Thoracic aorta (tissue), 2 donors: ENCODE results near the gene SCRN3. TPM values are rescaled to one million over a fixed set of nuclear protein-coding genes. Genes with fewer than 3 reads are reported as not detected.
"Not testable (repeated sequence)": the region's sequence is repeated elsewhere in the genome, so short reads cannot be mapped to it uniquely, and the experiment has no call there.

Experiments used
- ATAC-seq: fragments of 150-250 bp; one replicate; pipeline ENCODE4 v1.8.0; 2017; ENCODE audit warnings: low read depth; ENCODE audit not compliant: insufficient number of reproducible peaks, low FRiP score
- DNase-seq: peaks from one replicate; pipeline ENCODE4 v3.0.0-alpha.2; 2020; ENCODE audit warnings: low spot score
- H3K27ac ChIP-seq, 2 donors: fragments of 200-600 bp; sonication (generic); 1 replicate in 1 of 2; 2 replicates in 1 of 2; pipeline ENCODE4 v1.5.1; 2016; ENCODE audit warnings: mild to moderate bottlenecking in 2 of 2, moderate library complexity in 2 of 2
- H3K27me3 ChIP-seq: fragments of 200-600 bp; sonication (generic); replicated peaks from 2 replicates; pipeline ENCODE4 v1.6.0; 2016; ENCODE audit warnings: mild to moderate bottlenecking; ENCODE audit not compliant: insufficient read depth
- H3K36me3 ChIP-seq: fragments of 200-600 bp; sonication (generic); one replicate; pipeline ENCODE4 v1.5.1; 2016
- H3K4me1 ChIP-seq, 2 donors: fragments of 200-600 bp; sonication (generic); 1 replicate in 1 of 2; 2 replicates in 1 of 2; pipeline versions ENCODE4 v1.5.1 to v1.6.0; 2016; ENCODE audit warnings: low read depth in 2 of 2, mild to moderate bottlenecking in 1 of 2; ENCODE audit not compliant: control insufficient read depth in 1 of 2
- H3K4me3 ChIP-seq: fragments of 200-600 bp; sonication (generic); 2 replicates; pipeline ENCODE4 v1.5.1; 2016; ENCODE audit warnings: mild to moderate bottlenecking
- H3K9me3 ChIP-seq: fragments of 200-600 bp; sonication (generic); 2 replicates; pipeline ENCODE4 v1.5.1; 2016
- CTCF ChIP-seq: fragments of 200-600 bp; sonication (generic); IDR thresholded peaks from one replicate; pipeline ENCODE4 v1.5.1; 2019; ENCODE audit warnings: antibody characterized with exemption
- total RNA-seq, 2 donors: library from RNA; depleted of rRNA; stranded (reverse); fragments of >200 nt; gene quantifications; one replicate each; pipeline versions ENCODE4 v1.1.0 to v1.2.3, GENCODE V29; 2016

Gene SCRN3
- total RNA-seq, 2 donors from 2014 or later: 10.6 to 25.0 TPM

DNA sequence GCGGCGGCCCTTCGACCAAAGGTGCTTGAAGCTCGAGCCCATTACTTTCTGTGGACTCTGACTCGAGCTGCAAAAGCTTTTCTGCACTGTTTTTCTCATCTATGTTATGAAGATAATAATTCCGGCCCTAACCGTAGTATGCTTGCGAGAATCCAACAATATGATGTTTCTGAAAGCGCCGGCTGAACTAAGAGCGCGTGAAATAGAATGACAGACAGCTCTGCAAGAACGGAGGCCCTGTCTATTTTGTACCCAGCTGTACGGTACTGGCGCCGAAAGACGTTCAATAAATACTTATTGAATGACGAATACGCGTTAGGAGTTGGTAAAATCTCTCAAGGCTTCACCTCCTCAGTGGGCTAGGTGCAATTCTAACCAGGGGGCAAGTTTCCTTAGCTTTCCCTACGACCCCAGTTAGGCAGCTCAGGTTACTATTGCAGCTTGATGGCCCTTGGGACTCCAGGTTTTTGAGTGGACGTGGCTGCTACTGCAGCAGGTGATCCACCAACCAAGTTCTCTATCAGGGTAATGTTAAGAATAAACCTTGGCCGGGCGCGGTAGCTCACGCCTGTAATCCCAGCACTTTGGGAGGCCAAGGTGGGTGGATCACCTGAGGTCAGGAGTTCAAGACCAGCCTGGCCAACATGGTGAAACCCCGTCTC is 570 bp downstream of the SCRN3 start:
- DNase-seq: no peak
- H3K4me1 ChIP-seq: peaks cover 22 to 34% of the 10 kb centered on the region in 2 donors
- peak overlapping the region; percentile 66 to 68 for H3K27ac ChIP-seq
- H3K36me3 ChIP-seq: no peaks in the 10 kb centered on the region
- no peaks in the 10 kb centered on the region for H3K27me3 ChIP-seq
- no peaks in the 10 kb centered on the region for H3K9me3 ChIP-seq
- TF ChIP-seq CTCF: no peak
- peak overlapping the region; percentile 78 for H3K4me3 ChIP-seq
- ATAC-seq: no peak

GRCh38 chr2:174397773-174398172 is 2.2 kb downstream of the SCRN3 start:
- H3K9me3 ChIP-seq: no peaks in the 10 kb centered on the region
- H3K4me1 ChIP-seq: peaks cover 22 to 29% of the 10 kb centered on the region in 2 donors
- no peak for TF ChIP-seq CTCF
- H3K27ac ChIP-seq: no peak overlapping the region
- no peaks in the 10 kb centered on the region for H3K27me3 ChIP-seq
- H3K4me3 ChIP-seq: no peak overlapping the region
- DNase-seq (no peak), ATAC-seq (no peak)
- peaks cover 3% of the 10 kb centered on the region for H3K36me3 ChIP-seq

GRCh38 chr2:174399171-174399570 is 3.6 kb downstream of the SCRN3 start:
- DNase-seq: no peak
- no peak overlapping the region for H3K27ac ChIP-seq
- ATAC-seq: no peak
- no peaks in the 10 kb centered on the region for H3K9me3 ChIP-seq
- no peak overlapping the region for H3K4me3 ChIP-seq
- peaks cover 10 to 15% of the 10 kb centered on the region in 2 donors for H3K4me1 ChIP-seq
- TF ChIP-seq CTCF: no peak
- no peaks in the 10 kb centered on the region for H3K27me3 ChIP-seq
- H3K36me3 ChIP-seq: peaks cover 3% of the 10 kb centered on the region

- no peak overlapping the region for H3K27ac ChIP-seq
- H3K27me3 ChIP-seq: no peaks in the 10 kb centered on the region
- peaks cover 6 to 8% of the 10 kb centered on the region in 2 donors for H3K4me1 ChIP-seq
- H3K4me3 ChIP-seq: no peak overlapping the region
- no peak for ATAC-seq
- TF ChIP-seq CTCF: no peak
- peaks cover 3% of the 10 kb centered on the region for H3K36me3 ChIP-seq
- no peaks in the 10 kb centered on the region for H3K9me3 ChIP-seq
- no peak for DNase-seq
These were observed 5.3 kb downstream of the SCRN3 start for GRCh38 chr2:174400853-174401252.

GRCh38 chr2:174403628-174404027 is 8.1 kb downstream of the SCRN3 start:
- H3K4me1 ChIP-seq: no peaks in the 10 kb centered on the region
- H3K27me3 ChIP-seq: no peaks in the 10 kb centered on the region
- H3K36me3 ChIP-seq: peaks cover 3% of the 10 kb centered on the region
- no peaks in the 10 kb centered on the region for H3K9me3 ChIP-seq
- no peak for TF ChIP-seq CTCF
- DNase-seq (no peak), ATAC-seq (no peak)
- no peak overlapping the region for H3K27ac ChIP-seq
- H3K4me3 ChIP-seq: no peak overlapping the region

DNA sequence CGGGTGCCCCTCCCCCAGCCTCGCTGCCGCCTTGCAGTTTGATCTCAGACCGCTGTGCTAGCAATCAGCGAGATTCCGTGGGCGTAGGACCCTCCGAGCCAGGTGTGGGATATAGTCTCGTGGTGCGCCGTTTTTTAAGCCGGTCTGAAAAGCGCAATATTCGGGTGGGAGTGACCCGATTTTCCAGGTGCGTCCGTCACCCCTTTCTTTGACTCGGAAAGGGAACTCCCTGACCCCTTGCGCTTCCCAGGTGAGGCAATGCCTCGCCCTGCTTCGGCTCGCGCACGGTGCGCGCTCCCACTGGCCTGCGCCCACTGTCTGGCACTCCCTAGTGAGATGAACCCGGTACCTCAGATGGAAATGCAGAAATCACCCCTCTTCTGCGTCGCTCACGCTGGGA is 14.5 kb downstream of the SCRN3 start:
- not testable (repeated sequence) for H3K27ac ChIP-seq

More for the DNA sequence above, 14.5 kb downstream of the SCRN3 start:
- not testable (repeated sequence) for DNase-seq, H3K4me3 ChIP-seq, H3K27me3 ChIP-seq, ATAC-seq, H3K9me3 ChIP-seq, H3K4me1 ChIP-seq, H3K36me3 ChIP-seq
